DND-41 (cell line): ENCODE measurements around the gene HUS1B.
"Not testable (repeated sequence)": the region's sequence is repeated elsewhere in the genome, so short reads cannot be mapped to it uniquely, and the experiment has no call there.

Experiments
- ATAC-seq: fragments of 200-7000 bp; cut with Tn5 transposase; 3 replicates; pipeline ENCODE4 v1.9.1; 2021; ENCODE audit warnings: low read depth; ENCODE audit not compliant: insufficient read depth
- DNase-seq: peaks from one replicate; pipeline ENCODE4 v3.0.0-alpha.2; 2020
- H2AFZ ChIP-seq: 2 replicates; pipeline ENCODE4 v1.6.0; 2012; ENCODE audit warnings: low read depth, low read length
- H3K27ac ChIP-seq: 2 replicates; pipeline ENCODE4 v1.5.1; 2012; ENCODE audit warnings: low read length, inconsistent platforms
- H3K27me3 ChIP-seq: fragments of 200-600 bp; sonication (generic); 2 replicates; pipeline ENCODE4 v1.6.0; 2012; ENCODE audit warnings: low read length, mild to moderate bottlenecking, inconsistent platforms; ENCODE audit not compliant: insufficient read depth, poor library complexity
- H3K36me3 ChIP-seq: 2 replicates; pipeline ENCODE4 v1.5.1; 2012; ENCODE audit warnings: low read length, inconsistent platforms; ENCODE audit not compliant: insufficient read depth
- H3K4me1 ChIP-seq: 2 replicates; pipeline ENCODE4 v1.5.1; 2012; ENCODE audit warnings: mild to moderate bottlenecking, low read length; ENCODE audit not compliant: insufficient read depth
- H3K4me2 ChIP-seq: 2 replicates; pipeline ENCODE4 v1.6.0; 2012; ENCODE audit warnings: mild to moderate bottlenecking, moderate library complexity, low read length, inconsistent platforms; ENCODE audit not compliant: insufficient read depth
- H3K4me3 ChIP-seq, 2 experiments: fragments of 200-600 bp in 1 of 2; shearing (Covaris generic) in 1 of 2; 2 replicates each; pipeline ENCODE4 v1.5.1; 2012 to 2016; ENCODE audit warnings: inconsistent platforms in 2 of 2, low read length in 2 of 2, mild to moderate bottlenecking in 2 of 2, low read depth in 1 of 2, moderate library complexity in 1 of 2
- H3K79me2 ChIP-seq: 2 replicates; pipeline ENCODE4 v1.6.0; 2012; ENCODE audit warnings: low read length, inconsistent platforms; ENCODE audit not compliant: insufficient read depth
- H3K9ac ChIP-seq: 2 replicates; pipeline ENCODE4 v1.6.0; 2012; ENCODE audit warnings: low read depth, mild to moderate bottlenecking, inconsistent platforms, low read length, moderate library complexity
- H3K9me3 ChIP-seq: 2 replicates; pipeline ENCODE4 v1.5.1; 2012; ENCODE audit warnings: low read length, moderate library complexity, mild to moderate bottlenecking, inconsistent platforms; ENCODE audit not compliant: insufficient read depth, severe bottlenecking
- H4K20me1 ChIP-seq: 2 replicates; pipeline ENCODE4 v1.6.0; 2012; ENCODE audit warnings: low read length; ENCODE audit not compliant: insufficient read depth
- CTCF ChIP-seq: IDR thresholded peaks from 2 replicates; pipeline ENCODE4 v1.5.1; 2012; ENCODE audit warnings: borderline replicate concordance, low read length, moderate library complexity, mild to moderate bottlenecking; ENCODE audit not compliant: poor library complexity, severe bottlenecking; ENCODE audit errors: extremely low read depth
- EZH2 ChIP-seq: IDR thresholded peaks from 3 replicates; pipeline ENCODE4 v1.6.1; 2012; ENCODE audit warnings: borderline replicate concordance, low read depth, mild to moderate bottlenecking, moderate library complexity, low read length, inconsistent platforms; ENCODE audit not compliant: severe bottlenecking

HUS1B gene

GRCh38 chr6:700490-700889 is 43.6 kb upstream of the HUS1B start:
- TF ChIP-seq EZH2 (no peak), CTCF (no peak)
- Histone ChIP-seq H3K9ac (no peak overlapping the region), H3K4me2 (no peak overlapping the region), H3K27ac (no peak overlapping the region), H3K27me3 (no peaks in the 10 kb centered on the region), H3K79me2 (no peaks in the 10 kb centered on the region), H3K4me3 (no peak overlapping the region), H4K20me1 (no peaks in the 10 kb centered on the region), H3K36me3 (no peaks in the 10 kb centered on the region), H3K4me1 (no peaks in the 10 kb centered on the region), H2AFZ (no peak overlapping the region), H3K9me3 (no peaks in the 10 kb centered on the region)
- no peak for ATAC-seq
- DNase-seq, result no peak

- no peak for DNase-seq
- Histone ChIP-seq H4K20me1 (no peaks in the 10 kb centered on the region), H3K27me3 (no peaks in the 10 kb centered on the region)
Measured at GRCh38 chr6:699319-699718, 42.4 kb upstream of the HUS1B start.

GRCh38 chr6:694431-695126 is 37.7 kb upstream of the HUS1B start:
- ATAC-seq, H3K9ac ChIP-seq, H3K27ac ChIP-seq, H3K27me3 ChIP-seq, H3K4me2 ChIP-seq, H4K20me1 ChIP-seq, H3K36me3 ChIP-seq, DNase-seq, H2AFZ ChIP-seq, H3K4me3 ChIP-seq, H3K9me3 ChIP-seq: not testable (repeated sequence)
- Histone ChIP-seq H3K79me2 (peaks cover 37% of the 10 kb centered on the region), H3K4me1 (peaks cover 35% of the 10 kb centered on the region)

More at GRCh38 chr6:699319-699718, 42.4 kb upstream of the HUS1B start:
- Histone ChIP-seq H3K9ac (no peak overlapping the region), H2AFZ (no peak overlapping the region), H3K4me3 (no peak overlapping the region), H3K4me1 (0 out of 2 replicates have a peak, but pooled peaks cover under 1% of the 10 kb centered on the region), H3K36me3 (no peaks in the 10 kb centered on the region), H3K79me2 (no peaks in the 10 kb centered on the region), H3K4me2 (no peak overlapping the region), H3K9me3 (no peaks in the 10 kb centered on the region), H3K27ac (no peak overlapping the region)
- no peak for TF ChIP-seq CTCF
- TF ChIP-seq EZH2, result no peak
- ATAC-seq, result no peak

- no peak for ATAC-seq
- Histone ChIP-seq H3K27me3 (no peaks in the 10 kb centered on the region), H3K9ac (peak overlapping the region; percentile 63), H3K4me3 (peak overlapping the region; percentile 72 to 93; a peak in 3 of 4 replicates), H3K4me1 (peaks cover 35% of the 10 kb centered on the region), H2AFZ (peak overlapping the region; percentile 89), H3K36me3 (peaks cover 14% of the 10 kb centered on the region), H3K79me2 (peaks cover 44% of the 10 kb centered on the region), H3K9me3 (no peaks in the 10 kb centered on the region), H3K4me2 (peak overlapping the region; percentile 99), H4K20me1 (peaks cover 7% of the 10 kb centered on the region; the same call in 1 of the 2 replicates), H3K27ac (peak overlapping the region; percentile 61)
- no peak for DNase-seq
- TF ChIP-seq CTCF, result no peak
- TF ChIP-seq EZH2, result no peak
Measured at GRCh38 chr6:693723-694009, 36.8 kb upstream of the HUS1B start.
